GM23248 (cell line): ENCODE measurements around the gene SF3B6.

ENCODE experiments used
- EZH2 ChIP-seq: fragments of 200-600 bp; sonication (generic); IDR thresholded peaks from 2 replicates; pipeline ENCODE4 v1.6.1; 2018; ENCODE audit warnings: antibody characterized with exemption, mild to moderate bottlenecking; ENCODE audit not compliant: insufficient read depth, poor library complexity, severe bottlenecking
- EZH2phosphoT487 ChIP-seq: fragments of 200-600 bp; sonication (generic); IDR thresholded peaks from 2 replicates; pipeline ENCODE4 v1.6.1; 2018; ENCODE audit warnings: antibody characterized with exemption, moderate library complexity, mild to moderate bottlenecking, low read depth; ENCODE audit not compliant: insufficient read depth

GRCh38 chr2:24054366-24055010 is 21.6 kb downstream of the SF3B6 start:
- TF ChIP-seq EZH2phosphoT487, result no peak
- TF ChIP-seq EZH2, result no peak
